ENCODE measurements around the gene TSPAN32.
"Not testable (repeated sequence)": the region's sequence is repeated elsewhere in the genome, so short reads cannot be mapped to it uniquely, and the experiment has no call there.

The TSPAN32 gene

GRCh38 chr11:2267306-2267850, 34.4 kb upstream of the TSPAN32 start:
- no peak for DNase-seq

DNA sequence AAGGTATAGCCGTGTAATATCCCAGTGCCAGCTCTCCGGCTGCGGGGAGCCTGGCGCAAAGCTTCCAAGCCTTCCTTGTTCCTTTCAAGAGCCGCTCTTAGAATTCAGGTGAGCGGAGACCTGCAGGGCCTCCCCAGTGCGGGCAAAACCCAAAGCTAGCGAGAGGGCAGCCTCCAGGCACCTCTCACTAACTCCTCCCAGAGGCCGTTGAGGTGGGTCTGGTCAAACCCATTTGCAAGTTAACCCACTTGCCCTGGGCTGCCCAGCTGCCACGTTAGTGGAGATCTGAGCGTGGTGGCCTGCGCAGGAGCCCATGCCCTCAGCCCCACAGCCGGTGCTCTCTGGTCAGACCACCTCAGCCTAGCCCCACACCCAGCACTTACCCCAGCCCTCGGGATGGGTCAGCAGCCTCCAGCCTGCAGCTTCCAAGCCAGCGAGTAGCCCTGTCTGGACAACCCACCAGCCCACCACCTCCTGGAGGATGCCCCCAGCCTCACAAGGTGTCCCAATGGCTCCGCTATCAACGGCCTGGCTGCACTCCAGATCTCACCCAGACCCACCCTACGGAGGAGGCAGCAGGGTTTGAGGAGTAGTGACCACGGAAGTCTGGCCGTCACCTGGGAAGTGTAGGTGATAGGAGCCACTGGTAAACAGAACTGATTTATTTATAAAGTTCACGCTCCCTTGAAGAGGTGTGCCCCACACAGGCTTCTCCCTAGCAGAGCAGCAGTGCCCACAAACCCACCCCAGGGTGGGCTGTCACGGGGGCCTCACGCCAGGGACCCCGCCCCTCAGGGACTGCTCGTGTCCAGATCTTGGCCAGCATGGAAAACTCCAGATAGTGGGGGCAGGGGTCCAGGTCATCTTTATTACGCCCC, 33.7 kb upstream of the TSPAN32 start:
- DNase-seq: no peak

DNA sequence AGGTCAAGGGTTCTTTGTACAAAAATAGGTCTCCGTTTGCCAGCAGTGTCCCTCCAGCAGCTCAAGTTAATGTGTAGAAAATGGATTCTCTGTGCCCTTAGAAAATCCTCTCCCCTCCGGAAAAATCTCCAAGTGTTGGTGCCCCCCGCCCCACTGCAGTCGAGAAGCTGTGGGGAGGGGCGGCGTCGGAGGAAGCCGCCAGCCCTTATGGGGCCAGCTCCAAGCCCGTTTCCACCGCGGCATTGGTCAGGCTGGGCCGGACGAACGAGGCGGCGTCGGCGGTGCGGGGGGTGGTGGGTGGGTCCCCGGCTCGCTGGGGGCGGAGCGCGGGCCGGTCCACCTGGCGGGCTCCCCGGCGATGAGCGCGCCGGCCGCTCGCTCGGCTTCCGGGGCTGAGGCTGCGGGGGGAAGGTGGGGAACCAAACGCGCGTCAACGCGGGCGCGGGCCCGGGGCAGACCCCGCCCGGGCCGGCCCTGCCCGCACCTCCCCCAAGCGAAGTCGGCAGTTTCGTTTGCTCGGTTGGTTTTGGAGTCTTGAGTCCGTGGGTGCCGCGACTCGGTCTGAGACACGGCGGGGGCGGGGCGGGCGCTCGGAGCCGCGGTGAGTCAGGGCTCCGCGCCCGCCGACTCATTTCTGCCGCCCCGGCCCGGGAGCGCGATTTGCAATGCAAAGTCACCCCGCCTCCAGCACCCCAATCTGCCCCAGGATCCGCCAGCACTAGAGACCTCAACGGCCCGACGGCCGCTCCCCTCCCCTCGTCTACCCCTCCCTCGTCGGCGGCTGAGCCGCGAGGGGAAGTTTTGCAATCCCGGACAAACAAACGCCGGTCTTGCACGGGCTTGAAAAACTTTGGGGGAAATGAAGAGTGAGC, 32.8 kb upstream of the TSPAN32 start:
- DNase-seq: peak; percentile 72

DNA sequence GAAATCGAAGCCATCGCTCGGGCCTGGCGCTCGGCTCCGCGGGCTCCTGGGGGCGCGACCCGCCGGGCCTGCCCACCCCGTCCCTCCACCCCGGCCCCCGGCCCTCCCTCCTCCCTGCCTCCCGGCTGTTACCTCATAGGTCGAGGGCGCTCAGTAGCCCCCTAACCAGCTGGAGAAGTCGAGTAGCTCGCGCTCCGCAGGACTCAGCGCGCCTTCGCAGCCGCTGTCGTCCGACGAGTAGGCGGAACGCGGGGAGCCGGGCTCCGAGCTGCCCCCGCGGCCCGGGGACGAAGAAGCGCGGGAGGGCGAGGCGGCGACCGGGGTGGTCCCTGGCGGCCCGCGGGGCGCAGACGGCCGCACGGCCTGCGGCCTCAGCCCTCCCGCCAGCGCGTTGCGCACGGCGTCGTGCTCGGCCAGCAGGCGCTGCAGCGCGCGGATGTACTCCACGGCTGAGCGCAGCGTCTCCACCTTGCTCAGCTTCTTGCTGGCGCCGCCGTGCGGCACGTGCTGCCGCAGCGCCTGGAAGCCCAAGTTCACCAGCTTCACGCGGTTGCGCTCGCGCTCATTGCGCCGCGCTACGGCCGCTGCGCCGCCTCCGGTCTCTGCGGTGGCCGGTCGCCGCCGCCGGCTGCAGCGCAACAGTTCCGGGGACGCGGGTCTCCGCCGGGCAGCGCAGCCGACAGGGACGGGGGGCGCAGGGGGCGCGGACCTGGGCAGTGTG, 32.1 kb upstream of the TSPAN32 start:
- peak; percentile 69 for DNase-seq

- DNase-seq: no peak
These were observed 31.3 kb upstream of the TSPAN32 start, which contains the start of gene ASCL2 for GRCh38 chr11:2270322-2271076. TSS of gene ASCL2 (minus strand) at chr11:2270588. CDS start at chr11:2270332, 256 bp downstream.

DNA sequence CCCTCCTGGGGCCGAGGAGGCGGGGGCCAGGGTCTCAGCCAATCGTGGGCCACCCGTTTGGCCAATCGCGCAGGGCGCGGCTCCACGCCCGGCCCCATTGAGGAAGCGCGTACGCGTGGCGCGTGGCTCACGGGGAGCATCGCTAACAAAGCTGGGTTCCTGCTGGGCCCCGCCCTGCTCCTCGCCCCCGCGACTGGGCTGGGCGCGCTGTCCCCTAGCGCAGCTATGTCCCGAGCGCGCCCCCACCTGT, 30.8 kb upstream of the TSPAN32 start:
- peak; percentile 13 for DNase-seq

GRCh38 chr11:2271327-2272227, 30.2 kb upstream of the TSPAN32 start:
- no peak for DNase-seq

- DNase-seq: no peak
These were observed 29.4 kb upstream of the TSPAN32 start for GRCh38 chr11:2272228-2272945.

DNA sequence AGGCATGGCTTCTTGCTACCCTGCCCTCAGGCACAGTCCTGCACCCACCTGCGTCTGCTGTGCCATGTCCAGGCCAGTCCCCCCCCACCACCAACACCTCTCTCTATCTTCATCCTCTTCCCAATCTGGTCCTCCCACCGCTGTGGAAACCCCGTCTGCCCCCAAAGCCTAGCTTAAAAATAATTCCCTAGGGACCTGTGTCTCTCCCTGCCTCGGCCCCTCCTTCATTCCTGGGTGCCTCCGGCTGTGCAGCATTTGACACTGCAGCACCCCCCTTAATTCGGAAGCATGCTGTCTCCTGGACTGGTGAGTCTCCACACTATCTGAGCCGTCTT, 28.9 kb upstream of the TSPAN32 start:
- no peak for DNase-seq

- DNase-seq: no peak
These were observed 28.5 kb upstream of the TSPAN32 start for GRCh38 chr11:2273311-2273710.

GRCh38 chr11:2273771-2274170, 28.0 kb upstream of the TSPAN32 start:
- DNase-seq: no peak

DNA sequence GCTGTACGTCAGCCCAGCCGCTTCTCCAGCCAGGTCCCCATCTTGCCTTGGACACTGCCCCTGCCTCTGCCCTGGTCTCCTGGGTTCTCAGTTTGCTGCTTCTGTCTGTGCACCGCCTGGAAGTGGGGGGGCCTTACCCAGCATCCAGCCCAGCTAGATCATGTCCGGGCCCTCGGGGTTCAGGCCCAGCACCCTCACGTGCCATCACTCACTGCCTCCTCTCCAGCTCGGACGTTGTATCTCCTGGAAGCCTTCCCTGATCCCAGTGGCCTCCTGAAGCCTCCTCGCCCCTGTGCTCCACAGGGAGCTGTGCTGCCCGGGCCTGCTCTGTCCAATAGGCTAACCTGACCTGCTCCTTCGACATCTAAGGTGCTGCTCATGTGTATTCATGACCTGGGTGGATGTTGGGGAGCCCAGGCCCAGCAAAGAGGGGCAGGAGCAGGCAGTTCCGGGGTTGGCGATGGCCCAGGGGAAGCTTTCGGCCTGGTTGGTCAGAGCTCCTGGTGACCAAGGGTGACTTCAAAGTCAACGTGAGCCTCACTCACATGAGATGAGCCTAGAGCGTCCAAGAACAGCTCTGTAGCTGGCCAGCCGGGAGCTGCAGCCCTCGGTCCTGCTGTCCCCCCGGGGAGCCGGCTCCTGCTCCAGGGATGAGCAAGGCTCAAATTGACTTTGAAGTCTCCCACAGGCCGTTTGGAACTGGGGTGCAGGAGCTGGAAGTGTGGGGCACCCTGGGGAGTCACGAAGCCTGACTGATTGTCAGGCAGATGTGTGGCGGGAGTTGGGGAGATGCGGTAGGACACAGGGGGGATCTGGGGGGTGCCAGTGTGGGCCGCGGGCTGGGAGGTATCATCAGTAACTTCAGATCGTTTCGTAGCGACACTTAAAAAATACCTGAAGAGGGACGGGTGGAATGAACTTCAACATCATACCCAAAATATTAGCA, 26.2 kb upstream of the TSPAN32 start:
- DNase-seq: no peak

GRCh38 chr11:2276280-2277007, 25.4 kb upstream of the TSPAN32 start:
- no peak for DNase-seq

GRCh38 chr11:2277008-2277346, 24.8 kb upstream of the TSPAN32 start:
- DNase-seq: no peak

- no peak for DNase-seq
These were observed 23.8 kb upstream of the TSPAN32 start for GRCh38 chr11:2277933-2278523.

DNA sequence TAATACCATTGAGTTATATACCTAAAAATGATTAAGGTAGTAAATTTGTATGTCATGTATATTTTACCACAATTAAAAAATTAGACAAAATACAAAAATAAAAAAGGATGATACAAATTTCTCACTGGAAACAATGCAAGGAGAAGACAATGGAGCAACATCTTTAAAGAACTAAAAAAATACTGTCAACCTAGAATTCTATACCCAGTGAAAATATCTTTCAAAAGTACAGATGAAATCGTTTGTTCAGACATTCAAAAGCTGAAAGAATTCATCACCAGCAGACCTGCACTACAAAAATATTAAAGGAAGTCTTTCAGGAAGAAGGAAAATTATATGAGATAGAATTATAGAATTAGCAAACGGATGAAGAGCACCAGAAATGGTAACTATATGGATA, 21.6 kb upstream of the TSPAN32 start:
- no peak for DNase-seq

DNA sequence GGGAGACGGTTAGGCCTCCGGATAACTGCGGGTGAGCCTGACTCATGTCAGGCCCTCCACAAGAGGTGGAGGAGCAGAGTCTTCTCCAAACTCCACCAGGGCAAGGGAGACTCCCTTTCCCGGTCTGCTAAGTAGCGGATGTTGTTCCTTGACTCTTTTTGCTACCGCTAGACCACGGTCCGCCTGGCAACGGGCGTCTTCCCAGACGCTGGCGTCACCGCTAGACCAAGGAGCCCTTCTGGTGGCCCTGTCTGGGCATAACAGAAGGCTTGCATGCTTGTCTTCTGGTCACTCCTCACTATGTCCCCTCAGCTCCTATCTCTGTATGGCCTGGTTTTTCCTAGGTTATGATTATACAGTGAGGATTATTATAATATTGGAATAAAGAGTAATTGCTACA, 15.5 kb upstream of the TSPAN32 start:
- DNase-seq: not testable (repeated sequence)

DNA sequence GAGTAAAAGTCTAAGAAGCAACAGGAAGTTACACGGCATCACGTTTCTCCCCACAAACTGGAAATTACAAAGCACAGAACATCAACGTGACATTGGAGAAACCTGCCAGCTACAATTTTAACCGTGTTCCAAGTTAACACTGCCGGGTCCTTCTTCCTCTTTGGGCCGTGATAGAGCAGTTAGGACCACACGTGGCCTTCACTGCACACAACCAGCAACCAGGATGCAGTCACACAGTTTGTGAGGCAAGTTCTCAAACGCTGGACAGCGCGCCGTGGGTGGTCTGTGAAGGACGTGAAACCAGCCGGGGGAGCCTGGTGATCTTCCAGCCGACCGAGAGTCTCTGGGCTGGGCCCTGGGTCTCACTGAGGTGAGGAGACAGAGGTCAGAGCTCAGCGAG, 14.7 kb upstream of the TSPAN32 start:
- no peak for DNase-seq

DNA sequence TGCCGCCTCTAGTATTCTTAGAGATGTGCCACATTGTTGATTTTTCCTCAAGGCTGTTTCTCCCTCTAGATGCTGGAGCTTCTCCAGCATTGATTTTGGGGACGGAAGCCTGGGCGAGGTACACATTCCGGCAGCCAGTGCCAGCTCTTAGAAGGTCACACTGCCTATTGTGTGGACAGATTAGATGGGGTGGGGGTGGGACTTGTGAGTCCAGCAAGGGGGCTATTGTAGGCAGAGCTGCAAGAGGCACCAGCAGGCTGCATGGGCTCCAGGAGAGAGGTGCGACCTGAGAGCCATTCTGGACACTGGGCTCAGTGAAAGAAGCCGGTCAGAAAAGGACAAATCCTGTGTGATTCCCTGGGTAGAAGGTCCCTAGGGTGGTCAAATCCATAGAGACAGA, 12.5 kb upstream of the TSPAN32 start:
- no peak for DNase-seq
